HEK293T (cell line): ENCODE measurements around the gene NDUFS3.

Source experiments
- CTCF ChIA-PET: fragments of 350-600 bp; formaldehyde crosslinking; extraction: SDS; loops from one replicate; lab custom pipeline; 2021; ENCODE audit warnings: antibody characterized with exemption, inconsistent platforms; lab: Yijun Ruan, JAX
- POLR2A ChIA-PET: fragments of 350-600 bp; formaldehyde crosslinking; extraction: SDS; loops from one replicate; lab custom pipeline; 2020; ENCODE audit warnings: antibody characterized with exemption, inconsistent platforms; lab: Yijun Ruan, JAX
- DNase-seq: peaks from one replicate; pipeline ENCODE4 v3.0.0; 2012; ENCODE audit warnings: mixed read lengths; ENCODE audit errors: extremely low spot score
- ARNT ChIP-seq: fragments of 450-650 bp; IDR thresholded peaks from 2 replicates; pipeline ENCODE4 v1.6.1; 2017; ENCODE audit warnings: mild to moderate bottlenecking
- BHLHE40 ChIP-seq: fragments of 450-650 bp; IDR thresholded peaks from 2 replicates; pipeline ENCODE4 v1.6.1; 2016; ENCODE audit warnings: mild to moderate bottlenecking, moderate library complexity, borderline replicate concordance
- CTBP1 ChIP-seq: fragments of 450-650 bp; IDR thresholded peaks from 2 replicates; pipeline ENCODE4 v1.6.1; 2016; ENCODE audit warnings: borderline replicate concordance
- ELF4 ChIP-seq: fragments of 450-650 bp; IDR thresholded peaks from 2 replicates; pipeline ENCODE4 v1.6.1; 2017; ENCODE audit warnings: antibody characterized with exemption
- FOXA1 ChIP-seq: fragments of 450-650 bp; IDR thresholded peaks from 2 replicates; pipeline ENCODE4 v1.6.1; 2016; ENCODE audit warnings: mild to moderate bottlenecking
- FOXK2 ChIP-seq: fragments of 450-650 bp; IDR thresholded peaks from 2 replicates; pipeline ENCODE4 v1.6.1; 2016; ENCODE audit warnings: mild to moderate bottlenecking
- FOXM1 ChIP-seq: fragments of 450-650 bp; IDR thresholded peaks from 2 replicates; pipeline ENCODE4 v1.6.1; 2017; ENCODE audit warnings: mild to moderate bottlenecking, borderline replicate concordance
- HDGF ChIP-seq: fragments of 450-650 bp; IDR thresholded peaks from 2 replicates; pipeline ENCODE4 v1.6.1; 2017; ENCODE audit warnings: antibody characterized with exemption, borderline replicate concordance
- L3MBTL2 ChIP-seq: fragments of 450-650 bp; conservative IDR thresholded peaks from 2 replicates; pipeline ENCODE4 v1.6.1; 2016; ENCODE audit warnings: mild to moderate bottlenecking
- LEF1 ChIP-seq: fragments of 450-650 bp; IDR thresholded peaks from 2 replicates; pipeline ENCODE4 v1.6.1; 2017; ENCODE audit warnings: mild to moderate bottlenecking, borderline replicate concordance
- NFRKB ChIP-seq: fragments of 450-650 bp; IDR thresholded peaks from 2 replicates; pipeline ENCODE4 v1.6.1; 2016; ENCODE audit warnings: mild to moderate bottlenecking, moderate library complexity
- SP1 ChIP-seq: fragments of 450-650 bp; IDR thresholded peaks from 2 replicates; pipeline ENCODE4 v1.6.1; 2017
- SUZ12 ChIP-seq: fragments of 450-650 bp; IDR thresholded peaks from 2 replicates; pipeline ENCODE4 v1.6.1; 2016; ENCODE audit warnings: mild to moderate bottlenecking
- TARDBP ChIP-seq: fragments of 450-650 bp; IDR thresholded peaks from 2 replicates; pipeline ENCODE4 v1.6.1; 2016
- ZNF384 ChIP-seq: fragments of 450-650 bp; IDR thresholded peaks from 2 replicates; pipeline ENCODE4 v1.6.1; 2016
- TF ChIP-seq, protein P1 (sequence below): fragments of 450-650 bp; IDR thresholded peaks from 2 replicates; pipeline ENCODE4 v1.6.1; 2016

The NDUFS3 gene

DNA sequence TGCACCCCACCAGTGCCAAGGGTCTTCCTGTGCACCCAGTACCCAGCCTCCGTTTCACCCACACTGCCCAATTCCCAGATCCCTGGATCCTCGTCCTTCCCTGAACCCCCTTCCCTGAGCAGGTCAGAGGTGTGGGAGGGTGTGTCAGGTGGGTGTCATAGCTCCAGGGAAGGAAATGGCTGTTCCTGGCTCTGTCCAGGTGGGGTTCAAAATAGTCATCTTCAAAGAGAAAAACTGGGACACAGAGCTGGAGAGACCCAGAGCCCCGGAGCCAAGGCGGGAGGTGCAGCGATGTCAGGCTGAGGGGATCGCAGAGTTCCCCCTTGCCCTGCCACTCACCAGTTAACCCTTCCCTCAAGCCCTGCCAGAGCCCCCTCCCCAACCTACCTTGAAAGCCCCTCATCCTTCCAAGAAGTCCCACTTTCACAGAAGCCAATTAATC lies 14.6 kb downstream of the NDUFS3 start:
- TF ChIP-seq FOXK2: no peak
- TF ChIP-seq LEF1: no peak
- TF ChIP-seq, protein P1, sequence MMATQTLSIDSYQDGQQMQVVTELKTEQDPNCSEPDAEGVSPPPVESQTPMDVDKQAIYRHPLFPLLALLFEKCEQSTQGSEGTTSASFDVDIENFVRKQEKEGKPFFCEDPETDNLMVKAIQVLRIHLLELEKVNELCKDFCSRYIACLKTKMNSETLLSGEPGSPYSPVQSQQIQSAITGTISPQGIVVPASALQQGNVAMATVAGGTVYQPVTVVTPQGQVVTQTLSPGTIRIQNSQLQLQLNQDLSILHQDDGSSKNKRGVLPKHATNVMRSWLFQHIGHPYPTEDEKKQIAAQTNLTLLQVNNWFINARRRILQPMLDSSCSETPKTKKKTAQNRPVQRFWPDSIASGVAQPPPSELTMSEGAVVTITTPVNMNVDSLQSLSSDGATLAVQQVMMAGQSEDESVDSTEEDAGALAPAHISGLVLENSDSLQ: no peak
- TF ChIP-seq SUZ12: no peak
- TF ChIP-seq CTBP1: no peak
- TF ChIP-seq SP1: no peak
- no peak for TF ChIP-seq ARNT
- TF ChIP-seq FOXM1: no peak
- no peak for TF ChIP-seq L3MBTL2
- TF ChIP-seq ZNF384: no peak
- no peak for TF ChIP-seq TARDBP
- no peak for TF ChIP-seq HDGF
- TF ChIP-seq FOXA1: no peak
- no peak for TF ChIP-seq BHLHE40
- TF ChIP-seq NFRKB: no peak
- TF ChIP-seq ELF4: no peak
- no peak for DNase-seq
- ChIA-PET CTCF (no interaction called here), POLR2A (interaction anchor here (1.3 kb wide), 1 partner anchor 29 kb away, joined by 4 read pairs; the partner anchor contains the start of gene PTPMT1)

DNA sequence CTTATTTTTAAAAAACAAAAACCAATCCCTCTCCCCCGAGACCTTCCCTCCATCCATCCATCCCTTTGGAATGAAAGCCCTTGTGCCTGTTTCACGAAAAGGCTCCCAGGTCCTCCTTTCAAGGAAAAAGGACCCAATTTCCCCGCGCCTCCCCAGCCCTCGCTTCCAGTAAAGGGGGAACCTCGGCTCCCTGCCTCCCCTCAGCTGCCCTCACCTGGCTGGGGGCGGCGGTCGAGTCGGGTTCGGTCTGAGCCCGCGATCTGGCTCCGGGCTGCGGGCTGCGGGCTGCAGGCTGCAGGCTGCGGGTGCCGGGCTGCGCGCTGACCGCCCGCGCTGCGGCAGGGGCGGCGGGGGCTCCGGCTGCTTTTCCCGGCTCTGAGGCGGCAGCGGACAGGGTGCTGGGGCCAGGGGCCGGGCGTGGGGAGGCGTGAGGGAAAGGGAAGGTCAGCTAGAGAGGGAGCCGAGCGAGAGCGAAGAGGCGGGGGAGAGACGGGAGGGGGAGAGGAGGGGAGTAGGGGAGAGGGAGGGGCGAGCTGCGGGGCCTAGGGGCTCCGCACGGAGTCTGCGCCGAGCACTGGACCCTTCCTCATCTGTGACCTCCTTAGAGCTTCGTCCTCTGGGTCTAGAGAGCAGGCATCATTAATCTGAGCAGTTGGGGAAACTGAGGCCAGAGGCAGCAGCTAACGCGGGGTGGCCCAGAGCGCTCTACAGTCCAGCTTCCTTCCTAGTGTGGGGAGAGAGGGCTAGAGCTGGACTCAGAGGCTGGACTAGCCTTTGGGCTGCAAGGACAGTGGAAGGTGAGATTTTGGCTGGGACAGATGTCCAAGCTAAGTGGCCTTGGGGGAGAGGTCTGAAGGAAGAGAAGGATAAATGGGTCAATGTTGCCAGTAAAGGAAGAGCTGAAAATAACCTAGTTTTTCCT lies 15.3 kb downstream of the NDUFS3 start, which contains the start of gene C1QTNF4:
C1QTNF4 (minus strand) TSS at position 478 of the 922 bp plus-strand sequence. CDS start 3,601 bp downstream, outside the sequence.
- DNase-seq: peak; percentile 31
- ChIA-PET POLR2A (interaction anchor here (1.3 kb wide), 1 partner anchor 29 kb away, joined by 4 read pairs; the partner anchor contains the start of gene PTPMT1), CTCF (interaction anchor here (0.5 to 0.6 kb wide), 2 partner anchors 19 to 404 kb away, joined by 3 to 4 read pairs; no protein-coding TSS in a partner anchor)
- TF ChIP-seq, protein P1: no peak
- TF ChIP-seq CTBP1: no peak

DNA sequence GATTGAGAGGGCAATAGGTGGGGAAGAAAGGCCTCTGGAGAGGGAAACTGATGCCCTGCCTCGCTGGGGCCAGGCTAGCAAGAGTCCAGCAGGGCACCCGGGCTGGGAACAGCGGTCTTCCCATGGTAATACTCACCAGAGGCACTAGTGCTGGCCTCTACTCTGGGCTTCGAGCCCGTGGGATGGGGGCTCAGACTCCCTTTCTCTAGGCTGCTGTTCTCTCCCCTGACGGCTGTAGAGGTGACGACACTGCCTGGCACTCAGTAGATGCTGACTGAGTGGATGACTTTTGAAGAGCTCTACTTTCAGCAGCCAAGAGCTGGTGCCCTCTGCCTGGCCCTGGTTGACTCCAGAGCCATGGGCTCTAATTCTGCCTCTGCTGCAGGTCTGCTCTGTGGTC lies 16.2 kb downstream of the NDUFS3 start:
- POLR2A ChIA-PET: interaction anchor here (0.6 kb wide), 1 partner anchor 12 kb away, joined by 3 read pairs; no protein-coding TSS in a partner anchor
- no peak for TF ChIP-seq SP1
- no peak for TF ChIP-seq ZNF384
- no peak for TF ChIP-seq BHLHE40
- no peak for TF ChIP-seq FOXM1
- TF ChIP-seq L3MBTL2: no peak
- TF ChIP-seq NFRKB: no peak
- TF ChIP-seq LEF1: no peak
- no peak for TF ChIP-seq HDGF
- no peak for TF ChIP-seq ELF4
- TF ChIP-seq TARDBP: no peak
- TF ChIP-seq ARNT: no peak
- TF ChIP-seq CTBP1: no peak
- TF ChIP-seq FOXK2: no peak
- TF ChIP-seq FOXA1: no peak
- CTCF ChIA-PET: interaction anchor here (0.5 kb wide), 1 partner anchor 405 kb away, joined by 3 read pairs; no protein-coding TSS in a partner anchor
- DNase-seq: no peak

DNA sequence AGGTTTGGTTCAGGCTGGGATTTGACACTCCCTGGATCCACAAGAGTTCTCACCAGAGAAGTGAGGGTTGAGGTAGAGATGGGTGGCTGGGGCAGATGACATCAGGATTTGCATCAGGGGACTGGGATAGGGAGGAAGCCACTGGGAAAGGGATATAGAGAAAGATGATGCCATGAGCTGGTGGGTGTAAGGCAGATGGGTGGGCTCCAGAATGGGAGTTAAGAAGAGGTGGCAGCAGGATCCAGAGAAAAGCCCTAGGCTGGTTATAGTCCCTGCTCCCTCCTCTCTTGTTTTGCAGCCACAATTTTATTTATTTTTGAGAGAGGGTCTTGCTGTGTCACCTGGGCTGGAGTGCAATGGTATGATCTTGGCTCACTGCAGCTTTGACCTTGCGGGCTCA lies 17.1 kb downstream of the NDUFS3 start:
- POLR2A ChIA-PET: no interaction called here
- DNase-seq: no peak
- CTCF ChIA-PET: no interaction called here
- TF ChIP-seq ELF4 (no peak), NFRKB (no peak), FOXK2 (no peak), ZNF384 (no peak), HDGF (no peak), ARNT (no peak), L3MBTL2 (no peak), SUZ12 (no peak), BHLHE40 (no peak), CTBP1 (no peak), FOXA1 (no peak), SP1 (no peak), TARDBP (no peak), LEF1 (no peak), FOXM1 (no peak)
- TF ChIP-seq, protein P1: no peak

DNA sequence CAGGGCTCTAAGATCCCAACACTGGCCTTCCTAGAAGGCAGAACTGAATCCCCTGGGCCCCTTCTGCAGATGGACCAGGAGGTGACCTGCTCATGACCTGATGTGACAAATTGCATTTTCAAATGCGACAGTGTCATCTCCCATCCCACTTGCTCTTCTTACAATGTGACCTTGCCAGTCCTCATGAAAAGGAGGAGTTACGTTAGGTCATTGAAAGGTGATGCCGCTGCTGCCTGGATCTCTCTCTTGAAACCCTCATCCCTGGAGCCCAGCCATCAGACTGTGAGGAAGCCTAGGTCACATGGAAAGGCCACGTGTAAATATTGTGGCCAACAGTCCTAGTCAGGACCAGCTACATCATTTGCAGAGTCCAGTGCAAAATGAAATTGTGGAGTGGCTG lies 21.0 kb downstream of the NDUFS3 start:
- DNase-seq: no peak
- no peak for TF ChIP-seq SUZ12
- ChIA-PET POLR2A (interaction anchor here (0.6 kb wide), 1 partner anchor 253 kb away, joined by 4 read pairs; no protein-coding TSS in a partner anchor), CTCF (no interaction called here)

DNA sequence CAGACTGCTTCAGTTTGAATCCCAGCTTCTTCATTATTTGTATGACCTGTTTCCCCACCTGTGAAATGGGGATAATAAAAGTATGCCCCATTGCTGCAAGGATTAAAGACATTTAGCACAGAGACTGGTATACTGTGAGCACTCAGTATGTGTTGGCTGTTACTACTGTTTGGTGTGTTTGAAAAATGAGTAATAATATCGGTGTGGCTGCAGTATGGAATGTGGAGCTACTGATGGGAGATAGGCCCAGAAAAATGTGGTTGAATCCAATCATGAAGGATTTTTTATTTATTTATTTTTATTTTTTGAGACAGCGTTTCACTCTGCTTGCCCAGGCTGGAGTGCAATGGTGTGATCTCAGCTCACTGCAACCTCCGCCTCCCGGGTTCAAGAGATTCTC lies 24.4 kb downstream of the NDUFS3 start:
- no peak for DNase-seq
- POLR2A ChIA-PET: no interaction called here
- TF ChIP-seq L3MBTL2: no peak
- no peak for TF ChIP-seq SUZ12
- no peak for TF ChIP-seq FOXA1
- no peak for TF ChIP-seq NFRKB
- TF ChIP-seq LEF1: no peak
- no peak for TF ChIP-seq BHLHE40
- no peak for TF ChIP-seq ZNF384
- no peak for TF ChIP-seq SP1
- TF ChIP-seq FOXM1: no peak
- no peak for TF ChIP-seq CTBP1
- TF ChIP-seq ARNT: no peak
- TF ChIP-seq HDGF: no peak
- no peak for TF ChIP-seq FOXK2
- TF ChIP-seq, protein P1: no peak
- no peak for TF ChIP-seq TARDBP
- TF ChIP-seq ELF4: no peak
- CTCF ChIA-PET: no interaction called here
